Activated CD8-positive, alpha-beta memory T cell treated with anti-CD3 and anti-CD28 coated beads for 48 hours (primary cell): ENCODE measurements around the gene PRSS8.

ENCODE experiments used
- DNase-seq, 3 experiments: peaks; one replicate each; pipeline ENCODE4 v3.0.0-alpha.2; 2020; ENCODE audit warnings: low read depth in 2 of 3, low spot score in 2 of 3

Gene PRSS8

GRCh38 chr16:31129568-31130335 lies 5.8 kb downstream of the PRSS8 start:
- no peak for DNase-seq

- DNase-seq = no peak
These were observed 6.6 kb downstream of the PRSS8 start for GRCh38 chr16:31128711-31129567.

DNA sequence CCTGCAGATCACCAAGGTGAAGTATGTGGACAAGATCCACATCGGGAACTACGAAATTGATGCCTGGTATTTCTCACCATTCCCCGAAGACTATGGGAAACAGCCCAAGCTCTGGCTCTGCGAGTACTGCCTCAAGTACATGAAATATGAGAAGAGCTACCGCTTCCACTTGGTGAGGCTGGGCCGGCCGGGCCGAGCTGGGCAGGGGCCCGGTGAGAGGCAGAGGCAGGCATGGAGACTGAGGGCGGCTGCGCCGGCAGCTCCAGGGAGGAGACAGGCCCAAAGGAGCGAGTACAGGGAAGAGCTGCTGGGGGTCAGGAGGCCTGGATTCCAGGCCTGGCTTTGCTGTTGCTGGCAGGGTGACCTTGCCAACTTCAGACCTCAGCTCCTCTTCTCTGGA lies 8.3 kb downstream of the PRSS8 start:
- DNase-seq = no peak

- no peak for DNase-seq
These were observed 9.7 kb downstream of the PRSS8 start for GRCh38 chr16:31125844-31126243.

- DNase-seq = no peak
These were observed 15.4 kb downstream of the PRSS8 start for GRCh38 chr16:31120129-31120528.

- no peak for DNase-seq
These were observed 17.0 kb downstream of the PRSS8 start for GRCh38 chr16:31118223-31119155.

- peak; percentile 89 to 92 (median 91) for DNase-seq
These were observed 17.9 kb downstream of the PRSS8 start, which contains the start of gene KAT8 for GRCh38 chr16:31117384-31118222. Gene KAT8 (plus strand): TSS chr16:31117664. CDS start chr16:31117682, 18 bp downstream.

DNA sequence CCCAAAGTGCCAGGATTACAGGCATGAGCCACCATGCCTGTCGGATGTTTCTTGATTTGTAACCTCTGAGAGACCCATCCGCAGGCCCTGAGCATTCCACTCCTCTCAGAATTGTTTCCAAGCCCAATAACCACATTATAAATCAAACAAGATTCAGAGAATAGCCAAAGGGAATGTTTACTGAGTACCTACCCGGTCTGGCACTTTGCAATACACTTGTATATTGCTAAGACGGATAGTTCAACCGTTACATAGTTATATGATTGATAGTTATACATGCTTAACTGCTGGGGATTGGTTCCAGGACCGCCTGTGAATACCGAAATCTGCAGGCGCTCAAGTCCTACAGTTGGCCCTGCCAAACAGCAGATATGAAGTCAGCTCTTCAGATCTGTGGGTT lies 21.1 kb downstream of the PRSS8 start:
- no peak for DNase-seq

GRCh38 chr16:31113121-31114120 lies 22.1 kb downstream of the PRSS8 start:
- DNase-seq = no peak

DNA sequence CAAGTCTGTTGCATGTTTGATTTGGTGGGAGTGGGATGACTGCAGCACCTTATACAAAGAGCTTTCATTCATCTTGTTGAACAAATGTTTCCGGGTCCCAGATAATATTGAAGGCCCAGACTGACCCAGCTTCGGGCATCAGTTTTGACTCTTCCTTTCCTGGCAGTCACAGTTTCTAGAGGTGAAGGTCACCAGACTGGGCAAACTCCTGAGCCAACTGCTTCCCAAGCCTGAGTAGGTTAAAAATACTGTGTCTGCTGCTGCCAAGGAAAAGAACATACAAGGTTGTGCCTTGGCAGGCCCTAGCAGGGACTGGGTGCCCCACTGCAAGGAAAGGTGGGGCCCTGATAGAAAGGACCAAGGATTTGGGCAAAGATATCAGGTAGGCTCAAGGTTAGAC lies 22.8 kb downstream of the PRSS8 start:
- no peak for DNase-seq

DNA sequence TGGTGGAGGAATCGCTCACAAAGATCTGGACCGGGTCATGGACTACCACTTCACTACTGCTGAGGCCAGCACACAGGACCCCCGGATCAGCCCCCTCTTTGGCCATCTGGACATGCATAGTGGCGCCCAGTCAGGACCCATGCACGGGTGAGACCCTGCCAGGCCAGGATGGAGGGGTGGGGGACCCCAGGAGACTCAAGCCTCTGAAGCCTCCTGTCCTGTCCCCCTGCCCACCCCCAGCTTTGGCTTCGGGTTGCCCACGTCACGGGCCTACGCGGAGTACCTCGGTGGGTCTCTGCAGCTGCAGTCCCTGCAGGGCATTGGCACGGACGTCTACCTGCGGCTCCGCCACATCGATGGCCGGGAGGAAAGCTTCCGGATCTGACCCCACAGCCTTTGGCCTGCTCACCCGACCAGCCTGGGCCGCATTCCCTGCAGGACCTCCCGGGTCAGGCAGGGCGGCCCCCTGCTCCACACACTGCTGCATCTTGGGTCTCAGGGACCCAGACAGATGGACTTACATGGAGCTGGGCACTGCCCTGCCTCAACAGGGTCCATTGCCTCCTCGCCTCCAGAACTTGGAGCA lies 23.6 kb downstream of the PRSS8 start:
- no peak for DNase-seq

- DNase-seq = no peak
These were observed 25.2 kb downstream of the PRSS8 start for GRCh38 chr16:31110106-31111034.

DNA sequence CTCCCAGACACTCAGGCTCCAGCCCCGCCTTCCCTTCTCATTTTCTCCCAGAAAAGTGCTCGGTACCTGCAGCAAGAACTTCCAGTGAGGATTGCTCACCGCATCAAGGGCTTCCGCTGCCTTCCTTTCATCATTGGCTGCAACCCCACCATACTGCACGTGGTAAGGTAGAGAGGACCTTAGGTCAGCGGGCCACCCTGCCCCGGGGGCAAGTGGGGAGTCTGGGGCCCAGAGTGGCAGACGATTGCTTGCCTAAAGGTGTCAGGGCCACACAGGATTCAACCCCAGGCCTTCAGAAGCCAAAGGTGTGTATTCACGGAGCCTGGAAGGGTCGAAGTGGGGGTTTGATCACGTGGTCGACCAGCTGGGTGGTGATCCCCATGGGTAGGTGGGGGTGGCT lies 25.9 kb downstream of the PRSS8 start:
- DNase-seq = no peak

DNA sequence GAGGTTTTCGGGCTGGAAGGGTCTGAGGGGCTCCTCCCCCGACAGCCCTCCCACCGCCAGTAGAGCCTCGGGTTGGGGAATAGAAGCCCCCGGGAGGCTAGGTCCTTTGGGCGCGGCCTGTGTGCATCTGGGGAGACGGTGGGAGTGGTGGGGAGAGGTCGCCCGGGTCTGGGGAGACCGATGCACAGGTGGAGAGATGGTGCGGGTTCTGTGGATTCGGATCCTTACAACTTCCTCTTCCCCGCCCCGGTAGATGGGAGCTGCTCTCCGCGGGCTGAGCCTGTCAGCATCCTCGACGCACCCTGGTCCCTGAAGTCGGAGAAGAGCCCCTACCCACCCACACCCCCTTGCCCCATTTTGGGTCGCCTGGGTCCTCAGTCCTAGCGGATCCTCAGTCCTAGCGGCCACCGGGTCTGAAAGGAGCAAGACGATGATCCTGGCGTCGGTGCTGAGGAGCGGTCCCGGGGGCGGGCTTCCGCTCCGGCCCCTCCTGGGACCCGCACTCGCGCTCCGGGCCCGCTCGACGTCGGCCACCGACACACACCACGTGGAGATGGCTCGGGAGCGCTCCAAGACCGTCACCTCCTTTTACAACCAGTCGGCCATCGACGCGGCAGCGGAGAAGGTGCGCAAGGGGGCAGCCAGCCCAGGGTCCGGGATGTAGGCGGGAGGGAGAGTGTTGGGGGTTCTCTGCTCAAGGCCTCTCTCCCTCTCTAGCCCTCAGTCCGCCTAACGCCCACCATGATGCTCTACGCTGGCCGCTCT lies 26.6 kb downstream of the PRSS8 start:
- DNase-seq = no peak

DNA sequence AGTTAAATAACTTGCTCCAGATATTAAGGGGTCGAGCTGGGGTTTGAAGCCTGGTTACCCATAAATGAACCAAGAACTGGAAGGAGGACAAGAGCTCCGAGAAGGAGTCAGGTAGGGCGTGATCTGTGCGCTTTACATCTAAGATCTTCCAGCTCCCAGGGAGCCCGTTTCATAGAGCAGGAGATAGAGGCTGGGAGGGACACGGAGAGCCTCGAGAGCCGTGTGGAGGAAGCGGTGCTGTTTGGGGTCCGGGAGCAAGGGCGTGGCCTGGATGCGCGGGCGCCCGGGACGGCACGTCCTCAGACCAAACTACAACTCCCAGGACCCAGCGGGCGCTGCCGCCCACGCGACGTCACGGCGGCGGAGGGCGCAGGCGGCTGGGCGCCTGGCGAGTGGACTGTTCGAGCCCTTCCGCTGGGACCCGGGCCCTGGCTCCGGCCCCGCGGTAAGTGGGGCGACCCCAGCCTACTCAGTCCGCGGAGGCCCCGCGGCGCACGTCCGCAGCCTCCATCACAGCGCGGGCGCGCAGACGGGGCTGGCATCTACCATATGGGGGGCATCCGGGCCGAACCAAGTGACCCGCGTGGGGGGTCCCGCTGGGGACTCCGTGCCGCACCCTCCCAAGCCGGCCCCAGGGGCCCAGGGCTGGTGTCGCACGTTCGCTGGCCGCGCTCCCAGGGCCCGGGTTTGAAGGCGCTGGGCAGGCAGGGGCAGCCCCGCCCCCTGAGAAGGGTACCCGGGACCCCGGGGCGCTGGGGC lies 27.3 kb downstream of the PRSS8 start, which contains the start of gene BCKDK:
BCKDK (plus strand) TSS at position 352 of the 759 bp plus-strand sequence. CDS start 838 bp downstream, outside the sequence.
- peak; percentile 54 to 73 (median 65) for DNase-seq

DNA sequence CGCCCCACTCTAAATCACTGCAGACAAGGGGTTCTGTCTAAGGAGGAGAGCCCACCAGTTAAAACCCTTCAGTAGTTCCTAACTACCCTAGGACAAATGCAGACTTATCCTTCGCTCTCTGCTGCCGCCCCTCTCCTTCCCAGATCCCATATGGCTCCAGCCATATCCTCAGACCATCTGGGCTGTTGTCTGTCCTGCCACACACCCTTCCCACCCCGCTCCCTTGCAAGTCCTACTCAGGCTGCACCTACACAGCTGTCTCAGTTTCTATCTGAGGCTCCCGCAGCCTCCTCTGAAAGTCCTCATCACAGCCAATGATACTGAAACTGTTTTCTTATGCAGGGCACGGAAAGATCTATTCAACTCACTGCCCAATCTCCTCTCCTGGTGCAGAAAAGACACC lies 28.1 kb downstream of the PRSS8 start:
- DNase-seq = no peak
